Gastrocnemius medialis (tissue), 4 donors: ENCODE results near the gene MAP6D1.

Experiments used
- POLR2A ChIP-seq, 2 donors: fragments of 450-650 bp; IDR thresholded peaks; one replicate each; pipeline ENCODE4 v1.6.1; 2017; ENCODE audit warnings: antibody characterized with exemption in 2 of 2, mild to moderate bottlenecking in 2 of 2, moderate library complexity in 2 of 2
- TF ChIP-seq, protein P1 (sequence below), 5 experiments: fragments of 450-650 bp in 3 of 5; fragments of 200-600 bp in 2 of 5; sonication (generic) in 2 of 5; IDR thresholded peaks in 4 of 5; conservative IDR thresholded peaks in 1 of 5; 1 replicate in 4 of 5; 2 replicates in 1 of 5; pipeline ENCODE4 v1.5.1; 2016 to 2019; ENCODE audit warnings: antibody characterized with exemption in 5 of 5, mild to moderate bottlenecking in 3 of 5, moderate library complexity in 3 of 5

DNA sequence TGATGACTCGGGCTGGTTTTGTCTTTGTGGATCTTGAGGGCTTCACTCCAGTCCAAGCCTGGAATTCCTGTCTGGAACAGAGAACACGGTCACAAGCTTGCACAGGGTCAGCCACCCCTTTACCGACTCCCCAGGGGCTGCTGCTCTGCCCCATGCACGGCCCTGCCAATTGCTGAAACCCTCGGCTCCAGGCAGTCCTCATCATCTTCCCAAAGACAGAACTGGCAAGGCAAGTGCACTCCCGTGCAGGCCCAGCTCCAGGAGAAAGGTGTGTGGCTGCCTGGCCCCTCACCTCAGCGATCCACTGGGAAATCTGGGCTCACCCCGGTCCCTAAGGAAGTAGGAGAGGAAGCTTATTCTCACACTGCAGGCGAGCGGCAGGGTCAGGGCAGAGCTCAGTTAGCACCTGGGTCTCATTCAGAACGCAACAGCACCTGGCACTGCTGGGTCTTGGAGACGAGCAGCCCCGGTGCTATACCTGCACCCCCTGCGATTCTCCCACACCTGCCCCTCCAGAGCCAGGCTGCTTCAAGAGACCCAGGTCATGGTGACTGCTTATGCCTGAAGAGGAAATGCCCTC is 7.2 kb downstream of the MAP6D1 start:
- TF ChIP-seq, protein P1, sequence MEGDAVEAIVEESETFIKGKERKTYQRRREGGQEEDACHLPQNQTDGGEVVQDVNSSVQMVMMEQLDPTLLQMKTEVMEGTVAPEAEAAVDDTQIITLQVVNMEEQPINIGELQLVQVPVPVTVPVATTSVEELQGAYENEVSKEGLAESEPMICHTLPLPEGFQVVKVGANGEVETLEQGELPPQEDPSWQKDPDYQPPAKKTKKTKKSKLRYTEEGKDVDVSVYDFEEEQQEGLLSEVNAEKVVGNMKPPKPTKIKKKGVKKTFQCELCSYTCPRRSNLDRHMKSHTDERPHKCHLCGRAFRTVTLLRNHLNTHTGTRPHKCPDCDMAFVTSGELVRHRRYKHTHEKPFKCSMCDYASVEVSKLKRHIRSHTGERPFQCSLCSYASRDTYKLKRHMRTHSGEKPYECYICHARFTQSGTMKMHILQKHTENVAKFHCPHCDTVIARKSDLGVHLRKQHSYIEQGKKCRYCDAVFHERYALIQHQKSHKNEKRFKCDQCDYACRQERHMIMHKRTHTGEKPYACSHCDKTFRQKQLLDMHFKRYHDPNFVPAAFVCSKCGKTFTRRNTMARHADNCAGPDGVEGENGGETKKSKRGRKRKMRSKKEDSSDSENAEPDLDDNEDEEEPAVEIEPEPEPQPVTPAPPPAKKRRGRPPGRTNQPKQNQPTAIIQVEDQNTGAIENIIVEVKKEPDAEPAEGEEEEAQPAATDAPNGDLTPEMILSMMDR (IDR thresholded peaks at IDR 0.05 in 4 of 5, conservative IDR thresholded peaks at IDR 0.05 in 1 of 5) = no peak
- TF ChIP-seq POLR2A (IDR thresholded peaks at IDR 0.05) = no peak
